Esophagus squamous epithelium (tissue), 5 donors: ENCODE results near the gene GLTP. TPM values are rescaled to one million over a fixed set of nuclear protein-coding genes. Genes with fewer than 3 reads are reported as not detected.
A peak's percentile ranks its signal among the peaks of the same experiment; 100 is the strongest.

Source experiments
- DNase-seq: peaks from one replicate; lab custom pipeline; 2025; lab: John Stamatoyannopoulos, UW
- H3K27ac ChIP-seq, 4 donors: fragments of 200-600 bp; sonication (generic); one replicate each; pipeline ENCODE4 v1.5.1; 2016 to 2019; ENCODE audit warnings: mild to moderate bottlenecking in 1 of 4
- H3K27me3 ChIP-seq, 4 donors: fragments of 200-600 bp; sonication (generic); 1 replicate in 3 of 4; 2 replicates in 1 of 4; pipeline versions ENCODE4 v1.5.1 to v1.6.0; 2017 to 2021; ENCODE audit warnings: antibody characterized with exemption in 1 of 4
- H3K36me3 ChIP-seq, 3 donors: fragments of 200-600 bp; sonication (generic); one replicate each; pipeline ENCODE4 v1.5.1; 2016 to 2019
- H3K4me1 ChIP-seq, 3 donors: fragments of 200-600 bp; sonication (generic); one replicate each; pipeline ENCODE4 v1.5.1; 2017 to 2019
- H3K4me3 ChIP-seq, 4 donors: fragments of 200-600 bp; sonication (generic); 1 replicate in 3 of 4; 2 replicates in 1 of 4; pipeline ENCODE4 v1.5.1; 2016 to 2019; ENCODE audit warnings: mild to moderate bottlenecking in 2 of 4, moderate library complexity in 1 of 4
- H3K9me3 ChIP-seq, 3 donors: fragments of 200-600 bp; sonication (generic); one replicate each; pipeline ENCODE4 v1.5.1; 2016 to 2019
- POLR2A ChIP-seq, 4 donors: fragments of 450-650 bp; IDR thresholded peaks; one replicate each; pipeline ENCODE4 v1.6.1; 2017; ENCODE audit warnings: antibody characterized with exemption in 4 of 4, mild to moderate bottlenecking in 4 of 4, moderate library complexity in 3 of 4
- WGBS, 2 donors: methylation state at CpG; one replicate each; pipeline ENCODE4 v1.1.5; 2018; 5-methylcytosine and 5-hydroxymethylcytosine counted together
- intact Hi-C: fragments of 100-400 bp; cut with DNase I; formaldehyde crosslinking; loops from one replicate; pipeline ENCODE4 v1.15.0; 2022
- total RNA-seq, 4 donors: library from RNA; depleted of rRNA; stranded (reverse); fragments of >200 nt; gene quantifications; one replicate each; pipeline ENCODE4 v1.1.0, GENCODE V29; 2016
- TF ChIP-seq, protein P1 (sequence below), 6 experiments: fragments of 450-650 bp in 4 of 6; fragments of 200-600 bp in 2 of 6; sonication (generic) in 2 of 6; IDR thresholded peaks; one replicate each; pipeline ENCODE4 v1.5.1; 2016 to 2019; ENCODE audit warnings: antibody characterized with exemption in 6 of 6, mild to moderate bottlenecking in 4 of 6, moderate library complexity in 4 of 6
- donor health status: DM: yes; HTN: yes; CAD: no.

The GLTP gene
- total RNA-seq, 4 donors from 2014 or later: 315 to 901 (median 457) TPM

DNA sequence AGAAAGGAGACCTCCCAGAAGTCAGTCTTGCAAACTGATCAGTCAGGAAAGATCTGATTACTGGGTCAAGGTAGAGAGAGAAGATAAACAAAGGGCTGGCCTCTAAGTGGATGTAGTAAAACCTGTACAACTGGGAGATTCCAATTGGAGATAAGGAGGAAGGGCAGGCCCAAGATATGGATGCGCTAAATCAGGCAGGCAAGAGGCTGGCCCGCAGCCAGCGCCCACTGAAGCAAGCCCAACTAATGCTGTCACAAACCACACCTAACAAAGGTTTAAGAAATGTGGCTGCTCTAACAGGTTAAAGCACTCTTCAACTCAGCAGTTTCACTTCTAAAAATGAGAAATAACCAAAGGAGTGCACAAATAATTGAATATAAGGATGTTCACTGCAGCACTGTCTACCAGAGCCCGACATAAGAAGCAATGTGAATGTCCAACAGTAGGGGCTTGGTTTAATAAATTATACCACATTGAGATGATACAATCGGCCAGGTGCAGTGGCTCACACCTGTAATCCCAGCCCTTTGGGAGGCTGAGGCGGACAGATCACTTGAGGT, 4.7 kb downstream of the GLTP start:
- Histone ChIP-seq H3K4me1 (peaks cover 38 to 91% (median 66%) of the 10 kb centered on the region in 3 donors), H3K27me3 (no peaks in the 10 kb centered on the region), H3K36me3 (peaks cover 0 to 32% (median 0%) of the 10 kb centered on the region in 3 donors), H3K4me3 (peak overlapping the region in 1 of 4 donors; percentile 12), H3K27ac (peak overlapping the region; percentile 72 to 98 (median 94)), H3K9me3 (no peaks in the 10 kb centered on the region)
- intact Hi-C loops: no loop called here
- no peak for DNase-seq
- TF ChIP-seq POLR2A (IDR thresholded peaks at IDR 0.05): no peak
- TF ChIP-seq, protein P1, sequence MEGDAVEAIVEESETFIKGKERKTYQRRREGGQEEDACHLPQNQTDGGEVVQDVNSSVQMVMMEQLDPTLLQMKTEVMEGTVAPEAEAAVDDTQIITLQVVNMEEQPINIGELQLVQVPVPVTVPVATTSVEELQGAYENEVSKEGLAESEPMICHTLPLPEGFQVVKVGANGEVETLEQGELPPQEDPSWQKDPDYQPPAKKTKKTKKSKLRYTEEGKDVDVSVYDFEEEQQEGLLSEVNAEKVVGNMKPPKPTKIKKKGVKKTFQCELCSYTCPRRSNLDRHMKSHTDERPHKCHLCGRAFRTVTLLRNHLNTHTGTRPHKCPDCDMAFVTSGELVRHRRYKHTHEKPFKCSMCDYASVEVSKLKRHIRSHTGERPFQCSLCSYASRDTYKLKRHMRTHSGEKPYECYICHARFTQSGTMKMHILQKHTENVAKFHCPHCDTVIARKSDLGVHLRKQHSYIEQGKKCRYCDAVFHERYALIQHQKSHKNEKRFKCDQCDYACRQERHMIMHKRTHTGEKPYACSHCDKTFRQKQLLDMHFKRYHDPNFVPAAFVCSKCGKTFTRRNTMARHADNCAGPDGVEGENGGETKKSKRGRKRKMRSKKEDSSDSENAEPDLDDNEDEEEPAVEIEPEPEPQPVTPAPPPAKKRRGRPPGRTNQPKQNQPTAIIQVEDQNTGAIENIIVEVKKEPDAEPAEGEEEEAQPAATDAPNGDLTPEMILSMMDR (IDR thresholded peaks at IDR 0.05): no peak
- 35 to 48% methylated on average over 6 of the region's 6 CpGs for WGBS, 2 donors

DNA sequence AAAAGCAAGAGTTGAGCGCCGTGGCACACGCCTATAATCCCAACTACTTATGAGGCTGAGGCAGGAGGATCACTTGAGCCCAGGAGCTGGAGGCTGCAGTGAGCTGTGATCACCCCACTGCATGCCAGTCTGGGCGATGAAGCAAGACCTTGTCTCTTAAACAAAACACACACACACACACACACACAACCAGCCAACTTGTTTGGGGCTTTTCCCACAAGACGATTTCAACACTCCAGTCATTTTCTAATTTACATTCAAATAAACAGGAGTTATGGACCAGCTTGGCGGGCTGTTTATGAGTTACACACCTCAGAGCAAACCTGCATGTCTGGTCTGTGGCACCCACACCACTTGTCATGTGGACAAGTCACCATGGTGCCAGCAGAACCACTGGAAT, 6.7 kb downstream of the GLTP start:
- Histone ChIP-seq H3K27me3 (no peaks in the 10 kb centered on the region), H3K4me1 (peaks cover 37 to 100% (median 74%) of the 10 kb centered on the region in 3 donors), H3K27ac (peak overlapping the region; percentile 63 to 97 (median 88)), H3K36me3 (peaks cover 0 to 32% (median 0%) of the 10 kb centered on the region in 3 donors), H3K9me3 (no peaks in the 10 kb centered on the region), H3K4me3 (no peak overlapping the region)
- intact Hi-C loops: no loop called here
- 66% methylated on average over 6 of the region's 6 CpGs for WGBS, 2 donors
- DNase-seq: no peak
- no peak for TF ChIP-seq POLR2A (IDR thresholded peaks at IDR 0.05)
- TF ChIP-seq, protein P1 (IDR thresholded peaks at IDR 0.05): no peak

DNA sequence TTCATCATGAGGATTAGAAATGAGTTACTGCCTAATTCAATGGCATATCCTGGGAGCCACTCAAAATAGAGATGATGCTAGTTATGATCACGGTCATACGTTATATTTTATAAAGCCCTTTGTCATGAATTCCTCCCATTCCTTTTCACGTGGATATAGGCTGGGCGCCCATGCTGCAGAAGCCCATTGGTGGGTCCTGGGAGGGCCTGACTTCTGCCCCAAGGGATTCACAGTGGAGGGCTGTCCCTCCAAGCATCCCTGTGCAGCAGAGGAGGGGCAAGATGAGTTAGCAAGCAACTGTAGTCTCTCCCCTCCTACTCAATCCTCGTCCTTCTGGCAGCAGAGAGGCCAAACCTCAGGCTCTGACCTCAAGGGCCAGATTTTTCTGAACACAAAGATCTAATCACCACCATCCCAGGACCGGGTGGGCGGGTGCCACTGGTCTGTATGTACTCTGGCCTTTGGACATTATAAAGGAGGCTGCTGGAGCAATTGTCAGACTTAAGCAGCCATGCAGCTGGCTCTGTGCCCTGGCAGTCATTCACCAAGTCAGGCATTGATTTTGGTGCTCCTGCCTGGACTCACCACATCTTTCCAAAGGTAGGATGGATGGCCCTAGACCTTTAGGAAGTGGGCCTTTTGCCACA, 8.6 kb downstream of the GLTP start:
- no peaks in the 10 kb centered on the region for H3K27me3 ChIP-seq
- intact Hi-C loops: no loop called here
- TF ChIP-seq POLR2A (IDR thresholded peaks at IDR 0.05): no peak
- TF ChIP-seq, protein P1 (IDR thresholded peaks at IDR 0.05): no peak
- H3K27ac ChIP-seq: peak overlapping the region; percentile 50 to 97 (median 88)
- peaks cover 29 to 100% (median 63%) of the 10 kb centered on the region in 3 donors for H3K4me1 ChIP-seq
- 65 to 79% methylated on average over 3 to 7 of the region's 7 CpGs for WGBS, 2 donors
- no peak for DNase-seq
- no peaks in the 10 kb centered on the region for H3K9me3 ChIP-seq
- H3K4me3 ChIP-seq: no peak overlapping the region
- H3K36me3 ChIP-seq: peaks cover 0 to 45% (median 0%) of the 10 kb centered on the region in 3 donors

DNA sequence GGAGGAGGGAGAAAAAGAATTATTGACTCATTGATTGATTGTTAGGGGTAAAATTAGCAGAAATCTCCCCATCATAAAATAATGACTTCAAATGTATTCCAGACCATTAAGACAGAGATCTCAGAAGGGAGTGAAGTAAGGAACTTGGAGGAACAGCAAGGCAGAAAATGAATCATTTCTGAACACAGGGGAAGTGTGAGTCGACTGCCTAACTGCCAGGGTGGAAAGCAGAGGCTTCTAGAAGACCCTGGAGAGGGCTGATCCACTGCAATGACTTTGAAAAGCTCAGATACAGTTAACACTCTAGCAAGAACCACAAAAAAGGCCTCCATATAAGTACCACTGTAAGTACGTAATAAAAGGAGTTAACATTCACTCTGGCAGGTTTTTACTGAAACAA, 9.7 kb downstream of the GLTP start:
- peak overlapping the region in 3 of 4 donors; percentile 84 to 97 (median 91) for H3K27ac ChIP-seq
- DNase-seq: no peak
- H3K27me3 ChIP-seq: no peaks in the 10 kb centered on the region
- TF ChIP-seq POLR2A (IDR thresholded peaks at IDR 0.05): no peak
- TF ChIP-seq, protein P1 (IDR thresholded peaks at IDR 0.05): no peak
- 49 to 63% methylated on average over 2 of the region's 2 CpGs for WGBS, 2 donors
- H3K4me1 ChIP-seq: peaks cover 29 to 100% (median 62%) of the 10 kb centered on the region in 3 donors
- no peak overlapping the region for H3K4me3 ChIP-seq
- no peaks in the 10 kb centered on the region for H3K9me3 ChIP-seq
- peaks cover 0 to 45% (median 0%) of the 10 kb centered on the region in 3 donors for H3K36me3 ChIP-seq
- intact Hi-C loops: no loop called here
